ENCODE measurements around the gene SPRYD3. TPM values are rescaled to one million over a fixed set of nuclear protein-coding genes. Genes with fewer than 3 reads are reported as not detected.

SPRYD3 gene
- total RNA-seq, 3 donors from 2014 or later: 31.8 to 45.8 (median 36.3) TPM

DNA sequence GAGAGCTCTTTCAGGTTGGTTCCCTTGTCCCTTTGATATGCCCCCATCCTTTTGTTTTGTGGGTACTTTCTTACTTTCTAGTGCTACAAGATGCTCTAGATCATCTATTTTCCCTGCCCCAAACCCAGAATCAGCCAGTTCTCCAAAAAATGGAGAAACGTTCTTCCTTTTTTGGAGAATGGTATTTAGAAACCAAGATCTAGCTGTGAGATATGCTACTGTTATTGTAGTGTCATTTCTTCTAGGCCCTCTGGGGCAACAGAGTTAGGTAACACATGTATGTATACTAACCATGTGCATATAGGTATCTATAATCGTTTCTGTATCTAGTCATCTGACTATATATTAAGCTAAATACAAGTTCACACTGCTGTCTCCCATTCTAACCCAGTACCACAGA lies 11.4 kb upstream of the SPRYD3 start:
- no peak for DNase-seq (ENCODE audit: low spot score in 2 of 2)
- TF ChIP-seq POLR2AphosphoS5 (IDR thresholded peaks at IDR 0.05) (no peak), POLR2A (IDR thresholded peaks at IDR 0.05) (no peak)
- TF ChIP-seq, protein P1, sequence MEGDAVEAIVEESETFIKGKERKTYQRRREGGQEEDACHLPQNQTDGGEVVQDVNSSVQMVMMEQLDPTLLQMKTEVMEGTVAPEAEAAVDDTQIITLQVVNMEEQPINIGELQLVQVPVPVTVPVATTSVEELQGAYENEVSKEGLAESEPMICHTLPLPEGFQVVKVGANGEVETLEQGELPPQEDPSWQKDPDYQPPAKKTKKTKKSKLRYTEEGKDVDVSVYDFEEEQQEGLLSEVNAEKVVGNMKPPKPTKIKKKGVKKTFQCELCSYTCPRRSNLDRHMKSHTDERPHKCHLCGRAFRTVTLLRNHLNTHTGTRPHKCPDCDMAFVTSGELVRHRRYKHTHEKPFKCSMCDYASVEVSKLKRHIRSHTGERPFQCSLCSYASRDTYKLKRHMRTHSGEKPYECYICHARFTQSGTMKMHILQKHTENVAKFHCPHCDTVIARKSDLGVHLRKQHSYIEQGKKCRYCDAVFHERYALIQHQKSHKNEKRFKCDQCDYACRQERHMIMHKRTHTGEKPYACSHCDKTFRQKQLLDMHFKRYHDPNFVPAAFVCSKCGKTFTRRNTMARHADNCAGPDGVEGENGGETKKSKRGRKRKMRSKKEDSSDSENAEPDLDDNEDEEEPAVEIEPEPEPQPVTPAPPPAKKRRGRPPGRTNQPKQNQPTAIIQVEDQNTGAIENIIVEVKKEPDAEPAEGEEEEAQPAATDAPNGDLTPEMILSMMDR (IDR thresholded peaks at IDR 0.05): no peak
- H3K9me3 ChIP-seq: no peaks in the 10 kb centered on the region
- intact Hi-C loops (cut with DNase I; ENCODE audit: low total_unique reads): no loop called here
- H3K36me3 ChIP-seq: no peaks in the 10 kb centered on the region
- no peaks in the 10 kb centered on the region for H3K4me1 ChIP-seq
- H3K27me3 ChIP-seq: no peaks in the 10 kb centered on the region
- H3K27ac ChIP-seq: no peak overlapping the region
- no peak overlapping the region for H3K4me3 ChIP-seq

DNA sequence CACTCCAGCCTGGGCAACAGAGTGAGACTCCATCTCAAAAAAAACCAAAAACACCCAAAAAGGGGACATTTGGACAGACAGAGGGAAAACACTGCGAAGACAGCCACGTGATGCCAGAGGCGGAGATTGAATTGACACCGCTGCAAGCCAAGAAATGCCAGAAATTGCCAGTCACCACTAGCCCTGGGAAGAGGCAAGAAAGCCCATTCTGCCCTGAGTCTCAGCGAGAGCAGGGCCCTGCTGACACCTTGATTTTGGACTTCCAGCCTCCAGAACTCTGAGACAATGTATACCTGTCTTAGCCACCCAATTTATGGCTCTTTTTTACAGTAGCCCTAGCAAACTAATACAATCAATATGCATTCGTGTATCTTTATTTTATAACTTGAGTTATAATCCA lies 10.9 kb upstream of the SPRYD3 start:
- H3K9me3 ChIP-seq: no peaks in the 10 kb centered on the region
- no peak overlapping the region for H3K4me3 ChIP-seq
- no peak for DNase-seq (ENCODE audit: low spot score in 2 of 2)
- intact Hi-C loops (cut with DNase I; ENCODE audit: low total_unique reads): no loop called here
- H3K36me3 ChIP-seq: no peaks in the 10 kb centered on the region
- TF ChIP-seq, protein P1 (IDR thresholded peaks at IDR 0.05): no peak
- TF ChIP-seq POLR2AphosphoS5 (IDR thresholded peaks at IDR 0.05): no peak
- TF ChIP-seq POLR2A (IDR thresholded peaks at IDR 0.05): no peak
- H3K27ac ChIP-seq: no peak overlapping the region
- no peaks in the 10 kb centered on the region for H3K27me3 ChIP-seq
- H3K4me1 ChIP-seq: no peaks in the 10 kb centered on the region

DNA sequence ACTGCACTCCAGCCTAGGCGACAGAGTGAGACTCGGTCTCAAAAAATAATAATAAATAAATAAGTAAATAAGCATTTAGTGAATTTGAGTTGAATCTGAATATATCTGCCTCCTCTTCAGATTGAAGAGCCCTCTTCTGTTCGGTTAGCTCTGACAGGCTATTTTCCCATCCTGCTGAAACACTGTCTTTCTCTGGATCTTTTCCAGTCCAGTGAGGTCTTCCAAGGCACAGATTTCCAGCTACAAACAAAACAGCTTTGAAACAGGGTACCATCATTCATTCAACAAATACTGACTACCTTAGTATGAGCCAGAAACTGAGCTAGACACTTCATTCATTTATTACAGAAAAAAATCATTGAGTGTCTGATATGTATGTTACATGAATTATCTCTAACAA lies 7.2 kb upstream of the SPRYD3 start:
- Histone ChIP-seq H3K4me1 (no peaks in the 10 kb centered on the region), H3K27me3 (no peaks in the 10 kb centered on the region), H3K36me3 (no peaks in the 10 kb centered on the region), H3K4me3 (no peak overlapping the region), H3K9me3 (no peaks in the 10 kb centered on the region), H3K27ac (no peak overlapping the region)
- no peak for DNase-seq (ENCODE audit: low spot score in 2 of 2)
- intact Hi-C loops (cut with DNase I; ENCODE audit: low total_unique reads): no loop called here
- TF ChIP-seq POLR2AphosphoS5 (IDR thresholded peaks at IDR 0.05): no peak
- TF ChIP-seq, protein P1 (IDR thresholded peaks at IDR 0.05): no peak
- no peak for TF ChIP-seq POLR2A (IDR thresholded peaks at IDR 0.05)

DNA sequence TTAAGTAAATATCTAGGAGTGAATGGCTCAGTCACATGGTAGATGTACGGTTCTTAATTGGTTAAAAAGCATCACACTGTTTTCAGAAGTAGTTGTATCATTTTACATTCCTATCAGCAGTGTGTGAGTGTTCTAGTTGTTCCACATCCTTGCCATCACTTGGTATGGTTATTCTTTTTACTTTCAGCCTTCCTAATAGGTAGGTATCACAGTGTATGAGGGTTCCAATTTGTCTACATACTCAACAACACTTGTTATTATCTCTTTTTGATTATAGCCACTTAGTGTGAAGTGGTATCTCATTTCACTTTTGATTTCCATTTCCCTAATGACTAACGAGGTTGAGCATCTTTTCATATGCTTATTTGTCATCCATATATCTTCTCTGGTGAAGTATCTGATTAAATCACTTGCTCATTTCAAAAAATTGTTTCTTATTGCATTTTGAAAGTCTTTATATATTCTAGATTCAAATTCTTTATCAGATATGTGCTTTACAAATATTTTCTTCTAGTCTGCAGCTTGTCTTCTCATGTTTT lies 3.5 kb upstream of the SPRYD3 start:
- no peaks in the 10 kb centered on the region for H3K9me3 ChIP-seq
- H3K4me3 ChIP-seq: no peak overlapping the region
- no peaks in the 10 kb centered on the region for H3K36me3 ChIP-seq
- peaks cover 0 to 4% of the 10 kb centered on the region in 2 donors for H3K4me1 ChIP-seq
- DNase-seq (ENCODE audit: low spot score in 2 of 2): no peak
- no peak overlapping the region for H3K27ac ChIP-seq
- TF ChIP-seq POLR2A (IDR thresholded peaks at IDR 0.05) (no peak), POLR2AphosphoS5 (IDR thresholded peaks at IDR 0.05) (no peak)
- TF ChIP-seq, protein P1 (IDR thresholded peaks at IDR 0.05): no peak
- H3K27me3 ChIP-seq: no peaks in the 10 kb centered on the region
- intact Hi-C loops (cut with DNase I; ENCODE audit: low total_unique reads): no loop called here

DNA sequence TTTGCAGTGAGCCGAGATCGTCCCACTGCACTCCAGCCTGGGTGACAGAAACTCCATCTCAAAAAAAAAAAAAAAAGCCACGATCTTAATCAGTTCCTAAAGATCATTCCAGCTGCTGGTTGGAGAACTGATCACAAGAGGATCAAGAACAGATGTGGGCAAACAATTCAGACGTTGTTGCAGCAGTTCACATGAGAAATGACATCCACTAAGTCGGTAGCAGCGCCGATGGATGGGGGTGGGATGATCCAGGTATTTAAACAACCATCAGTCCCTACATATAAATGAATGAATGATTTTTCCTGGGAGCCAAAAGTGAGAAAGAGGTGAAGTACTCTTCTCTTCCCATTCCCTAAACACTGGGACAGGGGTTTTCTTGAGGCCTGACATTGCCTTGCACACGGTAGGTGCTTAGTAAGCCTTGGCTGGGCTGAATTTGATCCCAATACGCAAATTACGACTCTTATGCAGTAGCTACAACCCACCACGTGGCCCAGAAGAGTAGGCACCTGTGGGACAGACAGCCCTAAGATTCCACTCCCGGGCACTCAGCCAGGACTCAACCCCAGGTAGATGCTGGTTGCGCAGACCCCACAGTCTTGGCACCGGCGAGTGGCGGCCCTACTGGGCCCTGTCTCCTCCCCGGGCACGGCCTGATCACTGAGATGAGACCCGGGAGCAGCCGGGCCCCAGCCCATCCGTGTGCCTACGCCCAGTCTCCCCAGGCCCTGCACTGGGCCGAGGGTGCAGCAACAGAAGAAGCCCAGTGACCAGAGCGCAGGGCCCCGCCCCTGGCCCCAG lies 565 bp downstream of the SPRYD3 start:
- Histone ChIP-seq H3K9me3 (no peaks in the 10 kb centered on the region), H3K27ac (peak overlapping the region; percentile 93 to 94)
- DNase-seq (ENCODE audit: low spot score in 2 of 2): no peak

More for the DNA sequence above, 565 bp downstream of the SPRYD3 start:
- Histone ChIP-seq H3K36me3 (no peaks in the 10 kb centered on the region), H3K4me3 (peak overlapping the region; percentile 51 to 66 (median 63)), H3K4me1 (peaks cover 0 to 7% of the 10 kb centered on the region in 2 donors), H3K27me3 (no peaks in the 10 kb centered on the region)
- intact Hi-C loops (cut with DNase I; ENCODE audit: low total_unique reads): no loop called here
- TF ChIP-seq POLR2AphosphoS5 (IDR thresholded peaks at IDR 0.05): no peak
- TF ChIP-seq, protein P1 (IDR thresholded peaks at IDR 0.05): no peak
- TF ChIP-seq POLR2A (IDR thresholded peaks at IDR 0.05): no peak
